Measurements from ENCODE around the gene ADORA2A.

The ADORA2A gene

GRCh38 chr22:24483976-24484545 lies 56.7 kb downstream of the ADORA2A start:
- Histone ChIP-seq H3K9ac (no peak overlapping the region), H3K27ac (no peak overlapping the region), H3K27me3 (ENCODE audit: insufficient read depth, low read depth) (no peaks in the 10 kb centered on the region), H3K36me3 (ENCODE audit: insufficient read depth) (no peaks in the 10 kb centered on the region), H4K20me1 (ENCODE audit: insufficient read depth) (no peaks in the 10 kb centered on the region), H2AFZ (ENCODE audit: low read depth) (no peak overlapping the region), H3K4me1 (ENCODE audit: low read depth, poor library complexity, severe bottlenecking) (peaks cover 7% of the 10 kb centered on the region), H3K79me2 (ENCODE audit: insufficient read depth, low read depth) (no peaks in the 10 kb centered on the region), H3K4me3 (IDR thresholded peaks at IDR 0.05; ENCODE audit: insufficient read depth, low read depth, low read length) (no peak overlapping the region), H3K4me2 (no peak overlapping the region)
- TF ChIP-seq CTCF (conservative IDR thresholded peaks at IDR 0.05; ENCODE audit: low read depth, low read length), result no peak

GRCh38 chr22:24485170-24485569 lies 57.8 kb downstream of the ADORA2A start:
- H4K20me1 ChIP-seq (ENCODE audit: insufficient read depth), result no peaks in the 10 kb centered on the region
- H3K4me1 ChIP-seq (ENCODE audit: low read depth, poor library complexity, severe bottlenecking), result peaks cover 7% of the 10 kb centered on the region
- no peaks in the 10 kb centered on the region for H3K36me3 ChIP-seq (ENCODE audit: insufficient read depth)
- H3K27ac ChIP-seq, result no peak overlapping the region
- no peak for TF ChIP-seq CTCF (conservative IDR thresholded peaks at IDR 0.05; ENCODE audit: low read depth, low read length)
- H3K79me2 ChIP-seq (ENCODE audit: insufficient read depth, low read depth), result no peaks in the 10 kb centered on the region
- H2AFZ ChIP-seq (ENCODE audit: low read depth), result no peak overlapping the region
- H3K27me3 ChIP-seq (ENCODE audit: insufficient read depth, low read depth), result no peaks in the 10 kb centered on the region
- no peak overlapping the region for H3K4me3 ChIP-seq (IDR thresholded peaks at IDR 0.05; ENCODE audit: insufficient read depth, low read depth, low read length)
- no peak overlapping the region for H3K9ac ChIP-seq
- no peak overlapping the region for H3K4me2 ChIP-seq

- H3K9ac ChIP-seq, result no peak overlapping the region
- no peak overlapping the region for H3K27ac ChIP-seq
- H3K4me1 ChIP-seq (ENCODE audit: low read depth, poor library complexity, severe bottlenecking), result peaks cover 7% of the 10 kb centered on the region
- H3K79me2 ChIP-seq (ENCODE audit: insufficient read depth, low read depth), result no peaks in the 10 kb centered on the region
- no peaks in the 10 kb centered on the region for H3K27me3 ChIP-seq (ENCODE audit: insufficient read depth, low read depth)
- H2AFZ ChIP-seq (ENCODE audit: low read depth), result no peak overlapping the region
- TF ChIP-seq CTCF (conservative IDR thresholded peaks at IDR 0.05; ENCODE audit: low read depth, low read length), result no peak
- H4K20me1 ChIP-seq (ENCODE audit: insufficient read depth), result no peaks in the 10 kb centered on the region
- H3K36me3 ChIP-seq (ENCODE audit: insufficient read depth), result no peaks in the 10 kb centered on the region
- no peak overlapping the region for H3K4me2 ChIP-seq
- H3K4me3 ChIP-seq (IDR thresholded peaks at IDR 0.05; ENCODE audit: insufficient read depth, low read depth, low read length), result no peak overlapping the region
These were observed 58.2 kb downstream of the ADORA2A start for GRCh38 chr22:24485608-24486007.

- Histone ChIP-seq H3K4me2 (no peak overlapping the region), H2AFZ (ENCODE audit: low read depth) (no peak overlapping the region), H3K4me1 (ENCODE audit: low read depth, poor library complexity, severe bottlenecking) (peaks cover 7% of the 10 kb centered on the region), H3K9ac (no peak overlapping the region), H3K27ac (no peak overlapping the region), H3K36me3 (ENCODE audit: insufficient read depth) (no peaks in the 10 kb centered on the region), H3K27me3 (ENCODE audit: insufficient read depth, low read depth) (no peaks in the 10 kb centered on the region), H3K79me2 (ENCODE audit: insufficient read depth, low read depth) (no peaks in the 10 kb centered on the region), H4K20me1 (ENCODE audit: insufficient read depth) (no peaks in the 10 kb centered on the region), H3K4me3 (IDR thresholded peaks at IDR 0.05; ENCODE audit: insufficient read depth, low read depth, low read length) (no peak overlapping the region)
- no peak for TF ChIP-seq CTCF (conservative IDR thresholded peaks at IDR 0.05; ENCODE audit: low read depth, low read length)
These were observed 59.1 kb downstream of the ADORA2A start for GRCh38 chr22:24486501-24486921.

All from KMS-11 (cell line).